Dendritic cell treated with granulocyte-macrophage colony-stimulating factor and Interleukin-4, amounts not matched to agents 40 ng/mL and 50 ng/mL, for 4 days (primary cell): ENCODE measurements around the gene MAPK9.

Experiments used
- H3K27ac Mint-ChIP-seq: one replicate; pipeline ENCODE4 v1.8.0; 2022; ENCODE audit warnings: mild to moderate bottlenecking, mixed read lengths
- H3K27me3 Mint-ChIP-seq: one replicate; pipeline ENCODE4 v1.8.0; 2022; ENCODE audit warnings: mild to moderate bottlenecking, mixed read lengths
- H3K36me3 Mint-ChIP-seq: one replicate; pipeline ENCODE4 v1.8.0; 2022; ENCODE audit warnings: low read depth, mixed read lengths
- H3K4me1 Mint-ChIP-seq: one replicate; pipeline ENCODE4 v1.8.0; 2022; ENCODE audit warnings: low read depth, mixed read lengths
- H3K4me3 Mint-ChIP-seq: one replicate; pipeline ENCODE4 v1.8.0; 2022; ENCODE audit warnings: mild to moderate bottlenecking, moderate library complexity, mixed read lengths
- H3K9me3 Mint-ChIP-seq: one replicate; pipeline ENCODE4 v1.8.0; 2022; ENCODE audit warnings: mixed read lengths
- intact Hi-C: fragments of 100-400 bp; cut with micrococcal nuclease; formaldehyde crosslinking; loops from one replicate; pipeline ENCODE4 v1.15.0; 2022

MAPK9 gene

DNA sequence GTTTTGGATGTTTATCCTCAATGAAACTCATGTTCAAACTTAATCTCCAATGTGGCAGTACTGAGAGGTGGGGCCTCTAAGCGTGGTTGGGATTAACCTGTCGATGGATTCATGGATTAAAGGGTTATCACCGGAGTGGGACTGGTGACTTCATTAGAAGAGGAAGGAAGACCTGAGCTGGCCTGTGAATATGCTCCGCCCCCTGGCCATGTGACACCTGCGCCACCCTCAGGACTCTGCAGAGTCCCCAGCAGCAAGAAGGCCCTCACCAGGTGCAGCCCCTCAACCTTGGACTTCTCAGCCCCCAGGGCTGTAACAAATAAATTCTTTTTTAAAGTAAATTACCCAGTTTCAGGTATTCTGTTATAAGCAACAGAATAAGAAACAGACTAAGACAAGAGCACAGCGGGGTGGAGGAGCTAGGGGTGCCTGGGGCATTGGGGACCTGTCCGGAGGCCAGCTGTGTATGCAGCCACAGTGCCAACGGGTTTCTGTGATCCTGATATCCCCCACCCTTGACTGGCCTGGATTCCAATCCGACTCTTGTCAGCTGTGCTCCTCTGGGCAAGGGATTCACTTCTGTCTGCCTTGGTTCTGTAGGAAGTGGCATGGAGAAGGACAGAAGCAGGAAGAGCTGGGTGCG lies 3.2 kb upstream of the MAPK9 start:
- no peak overlapping the region for H3K27ac Mint-ChIP-seq
- no peaks in the 10 kb centered on the region for H3K36me3 Mint-ChIP-seq
- intact Hi-C loops: loop anchor here (5.0 kb wide), 1 partner anchor 197 kb away; the partner anchor contains the start of gene CNOT6
- H3K9me3 Mint-ChIP-seq: no peaks in the 10 kb centered on the region
- H3K27me3 Mint-ChIP-seq: peaks cover 6% of the 10 kb centered on the region
- no peak overlapping the region for H3K4me3 Mint-ChIP-seq
- H3K4me1 Mint-ChIP-seq: peaks cover 43% of the 10 kb centered on the region

DNA sequence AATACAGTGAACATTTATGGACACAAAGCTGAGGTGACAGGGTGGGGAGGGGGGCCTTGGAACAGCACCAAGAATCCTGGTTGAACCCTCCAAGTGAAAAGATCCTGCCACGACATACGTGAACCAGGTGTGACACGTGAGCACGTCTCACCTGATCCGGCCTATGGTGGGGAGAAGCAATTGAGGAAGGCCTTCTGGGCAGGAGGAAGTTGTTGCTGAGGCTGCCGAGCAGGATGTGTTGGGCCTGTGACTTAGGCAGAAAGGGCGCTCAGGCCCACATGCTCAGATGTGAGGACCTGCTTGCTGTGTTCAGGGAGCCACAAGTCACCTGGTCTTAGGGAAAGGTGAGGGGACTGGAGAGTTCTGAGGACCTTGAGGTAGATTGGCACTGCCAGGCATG lies 2.5 kb upstream of the MAPK9 start:
- H3K4me1 Mint-ChIP-seq: peaks cover 49% of the 10 kb centered on the region
- intact Hi-C loops: loop anchor here (5.0 kb wide), 1 partner anchor 198 kb away; the partner anchor contains the start of gene CNOT6
- H3K36me3 Mint-ChIP-seq: no peaks in the 10 kb centered on the region
- peaks cover 6% of the 10 kb centered on the region for H3K27me3 Mint-ChIP-seq
- no peak overlapping the region for H3K4me3 Mint-ChIP-seq
- H3K27ac Mint-ChIP-seq: no peak overlapping the region
- no peaks in the 10 kb centered on the region for H3K9me3 Mint-ChIP-seq

DNA sequence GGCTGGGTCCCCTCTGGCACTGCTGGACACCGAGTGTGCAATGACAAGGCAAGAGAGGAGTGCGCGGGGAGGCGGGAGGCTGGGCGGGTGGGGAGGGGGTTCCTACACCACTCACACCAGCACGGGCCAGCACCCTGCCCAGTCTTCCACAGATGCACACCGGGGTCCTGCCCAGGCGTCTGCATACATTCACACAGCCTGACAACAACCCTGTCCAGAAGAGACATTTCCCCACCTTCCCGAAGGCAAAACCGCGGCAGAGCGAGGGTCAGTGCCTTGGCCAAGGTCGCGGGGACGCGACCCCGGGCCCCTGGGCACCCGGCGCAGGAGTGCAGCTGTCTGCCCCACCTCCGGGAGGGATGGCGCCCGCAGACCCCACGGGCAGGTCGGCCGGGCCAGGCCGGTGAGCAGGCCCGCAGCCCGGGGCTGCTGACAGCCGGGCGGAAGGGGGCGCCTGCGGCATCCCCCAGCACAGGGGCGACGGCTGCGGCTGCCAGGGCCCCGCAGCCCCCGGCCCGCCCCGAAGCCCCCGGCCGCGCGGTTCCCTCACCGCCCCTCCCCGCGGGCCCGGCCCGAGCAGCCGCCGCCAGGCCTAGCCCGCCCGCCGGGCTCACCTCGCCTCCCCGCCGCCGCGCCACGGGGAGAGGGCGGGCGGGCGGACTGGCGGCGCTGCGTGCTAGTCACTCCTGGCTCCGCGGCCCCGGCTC lies 496 bp downstream of the MAPK9 start:
- Mint-ChIP-seq H3K27ac (peak overlapping the region; percentile 80), H3K4me1 (peaks cover 67% of the 10 kb centered on the region)
- intact Hi-C loops: loop anchor here (5.0 kb wide), 1 partner anchor 201 kb away; the partner anchor contains the start of gene CNOT6

DNA sequence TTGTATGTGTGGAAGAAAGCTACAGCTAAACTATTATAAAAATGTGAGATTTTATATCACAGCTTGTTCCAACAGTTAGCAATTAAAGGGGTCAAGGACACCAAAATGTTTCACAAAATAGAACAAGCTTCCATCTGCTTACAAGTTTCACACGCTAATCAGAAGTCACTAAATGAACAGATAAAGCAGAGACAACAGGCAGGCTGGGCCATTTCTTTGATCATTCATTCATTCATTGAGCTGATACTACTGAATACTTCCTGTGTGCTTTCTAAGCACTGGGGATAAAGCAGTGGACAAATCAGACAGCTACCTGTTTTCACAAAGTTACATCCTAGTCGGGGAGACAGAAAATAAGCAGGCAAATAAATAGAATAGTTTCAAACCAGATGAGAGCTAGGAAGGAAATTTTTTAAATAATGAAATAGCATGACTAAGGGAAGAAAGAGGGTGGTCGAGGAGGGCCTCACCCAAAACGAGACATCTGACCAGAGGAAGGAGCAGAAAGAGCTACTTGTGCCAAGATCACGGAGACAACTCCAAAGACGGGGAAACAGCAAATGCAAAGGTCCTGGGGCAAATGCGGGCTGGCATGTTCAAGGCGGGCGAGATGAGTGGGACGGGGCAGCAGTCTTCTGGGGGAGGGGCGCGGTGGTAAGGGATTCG lies 1.2 kb downstream of the MAPK9 start:
- Mint-ChIP-seq H3K4me1 (peaks cover 64% of the 10 kb centered on the region), H3K9me3 (no peaks in the 10 kb centered on the region), H3K27ac (peak overlapping the region; percentile 78), H3K4me3 (peak overlapping the region; percentile 79), H3K27me3 (peaks cover 6% of the 10 kb centered on the region), H3K36me3 (peaks cover 8% of the 10 kb centered on the region)
- intact Hi-C loops: loop anchor here (5.0 kb wide), 1 partner anchor 202 kb away; the partner anchor contains the start of gene CNOT6

More for the DNA sequence above, 496 bp downstream of the MAPK9 start:
- H3K36me3 Mint-ChIP-seq: peaks cover 5% of the 10 kb centered on the region
- H3K9me3 Mint-ChIP-seq: no peaks in the 10 kb centered on the region
- peak overlapping the region; percentile 79 for H3K4me3 Mint-ChIP-seq
- H3K27me3 Mint-ChIP-seq: peaks cover 6% of the 10 kb centered on the region

DNA sequence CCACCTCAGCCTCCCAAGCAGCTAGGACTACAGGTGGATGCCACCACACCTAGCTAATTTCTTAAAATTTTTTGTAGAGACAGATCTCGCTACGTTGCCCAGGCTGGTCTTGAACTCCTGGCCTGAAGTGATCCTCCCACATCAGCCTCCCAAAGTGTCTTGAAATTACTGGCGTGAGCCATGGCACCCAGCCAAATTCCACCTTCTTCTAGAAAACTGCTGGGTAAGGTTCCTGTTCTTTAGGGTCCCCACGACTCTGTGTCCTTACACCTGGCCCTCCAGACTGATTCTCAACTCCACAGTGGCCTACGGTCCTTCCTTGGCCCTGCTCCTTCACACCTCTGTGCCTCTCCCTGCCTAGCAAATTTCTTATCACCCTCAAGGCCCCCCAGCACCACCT lies 1.9 kb downstream of the MAPK9 start:
- intact Hi-C loops: loop anchor here (5.0 kb wide), 1 partner anchor 202 kb away; the partner anchor contains the start of gene CNOT6
- peaks cover 14% of the 10 kb centered on the region for H3K36me3 Mint-ChIP-seq
- H3K4me1 Mint-ChIP-seq: peaks cover 67% of the 10 kb centered on the region
- H3K9me3 Mint-ChIP-seq: no peaks in the 10 kb centered on the region
- no peak overlapping the region for H3K4me3 Mint-ChIP-seq
- no peak overlapping the region for H3K27ac Mint-ChIP-seq
- H3K27me3 Mint-ChIP-seq: peaks cover 6% of the 10 kb centered on the region

DNA sequence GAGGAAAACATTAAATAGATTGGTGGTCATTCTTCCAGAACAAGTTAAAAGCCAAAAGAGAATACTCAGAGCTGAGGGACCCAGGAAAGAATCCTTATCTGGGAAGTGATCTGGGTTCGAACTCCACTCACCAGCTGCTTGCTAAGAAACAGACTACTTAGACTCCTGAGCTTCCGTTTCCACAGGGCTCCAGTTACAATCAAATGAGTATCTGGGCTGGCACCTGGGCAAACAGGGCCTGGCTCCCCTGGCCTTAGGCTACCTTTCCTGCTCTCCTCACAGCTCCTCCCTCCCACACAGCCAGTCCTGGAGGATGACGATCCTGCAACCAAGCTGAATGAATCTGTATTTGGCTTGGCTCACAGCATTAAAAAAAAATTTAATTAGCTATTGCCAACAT lies 2.5 kb downstream of the MAPK9 start:
- Mint-ChIP-seq H3K9me3 (no peaks in the 10 kb centered on the region), H3K27ac (no peak overlapping the region), H3K4me1 (peaks cover 67% of the 10 kb centered on the region), H3K27me3 (peaks cover 6% of the 10 kb centered on the region), H3K4me3 (no peak overlapping the region), H3K36me3 (peaks cover 16% of the 10 kb centered on the region)
- intact Hi-C loops: no loop called here

DNA sequence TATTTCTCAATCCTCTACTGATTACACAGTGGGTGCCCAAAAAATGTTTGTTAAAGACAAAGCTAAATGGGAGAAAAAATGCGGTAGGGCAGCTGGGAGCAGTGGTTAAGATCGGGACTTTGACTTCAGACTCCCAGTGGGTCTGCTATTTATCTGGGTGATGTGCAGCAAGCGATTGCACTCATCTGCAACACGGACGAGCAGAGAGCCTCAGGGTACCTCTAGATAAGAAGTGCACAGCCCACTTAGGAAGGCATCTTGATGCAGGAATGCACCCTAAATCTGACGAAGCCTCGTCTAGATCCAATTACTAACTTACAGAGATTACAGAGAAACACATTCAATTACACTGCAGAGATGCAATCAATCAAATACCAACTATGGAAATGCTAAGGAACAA lies 4.0 kb downstream of the MAPK9 start:
- intact Hi-C loops: no loop called here
- H3K9me3 Mint-ChIP-seq: peaks cover 6% of the 10 kb centered on the region
- no peak overlapping the region for H3K4me3 Mint-ChIP-seq
- peaks cover 6% of the 10 kb centered on the region for H3K27me3 Mint-ChIP-seq
- H3K36me3 Mint-ChIP-seq: peaks cover 31% of the 10 kb centered on the region
- peaks cover 67% of the 10 kb centered on the region for H3K4me1 Mint-ChIP-seq
- H3K27ac Mint-ChIP-seq: no peak overlapping the region

DNA sequence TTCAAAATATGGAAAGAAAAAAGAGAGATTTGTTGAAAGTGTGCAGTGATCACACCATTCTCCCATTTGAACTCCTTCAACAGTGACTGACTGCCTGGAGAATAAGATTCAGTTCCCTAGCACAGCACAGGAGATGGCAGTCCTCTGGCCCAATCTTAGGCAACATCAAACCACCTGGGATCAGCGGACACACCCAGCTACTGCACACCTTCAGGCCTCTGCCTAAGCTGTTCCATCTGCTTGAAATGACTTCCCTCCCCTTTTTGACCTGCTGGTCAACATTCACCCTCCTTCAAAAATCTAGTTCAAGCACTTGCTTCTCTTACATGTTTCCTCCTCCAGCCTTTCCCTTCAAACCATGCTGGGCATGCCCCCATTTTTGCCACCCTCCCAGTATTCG lies 4.5 kb downstream of the MAPK9 start:
- Mint-ChIP-seq H3K4me1 (peaks cover 64% of the 10 kb centered on the region), H3K27me3 (peaks cover 6% of the 10 kb centered on the region), H3K9me3 (peaks cover 10% of the 10 kb centered on the region), H3K4me3 (no peak overlapping the region), H3K27ac (no peak overlapping the region), H3K36me3 (peaks cover 36% of the 10 kb centered on the region)
- intact Hi-C loops: no loop called here

DNA sequence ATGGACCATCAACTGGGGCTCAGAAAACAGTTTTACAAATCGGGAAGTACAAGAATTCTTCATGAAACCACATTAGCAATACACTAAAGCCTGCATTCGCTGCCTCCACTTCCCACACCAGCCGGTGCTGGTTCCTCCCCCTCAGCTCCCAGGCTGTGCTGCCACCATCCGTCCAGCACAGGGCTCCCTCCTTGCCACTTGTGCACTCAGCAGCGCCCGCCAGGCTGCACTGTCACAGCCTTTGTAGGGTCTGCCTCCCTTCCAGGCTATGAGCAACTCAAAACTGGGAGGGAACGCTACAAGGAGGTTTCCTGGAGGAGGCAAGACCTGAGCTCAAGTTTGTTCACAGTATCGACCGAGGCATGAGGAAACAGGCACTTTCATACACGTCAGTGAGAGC lies 7.7 kb downstream of the MAPK9 start:
- intact Hi-C loops: no loop called here
- Mint-ChIP-seq H3K27ac (peak overlapping the region; percentile 60), H3K4me3 (peak overlapping the region; percentile 4), H3K27me3 (no peaks in the 10 kb centered on the region), H3K9me3 (peaks cover 30% of the 10 kb centered on the region), H3K36me3 (peaks cover 67% of the 10 kb centered on the region), H3K4me1 (peaks cover 44% of the 10 kb centered on the region)

DNA sequence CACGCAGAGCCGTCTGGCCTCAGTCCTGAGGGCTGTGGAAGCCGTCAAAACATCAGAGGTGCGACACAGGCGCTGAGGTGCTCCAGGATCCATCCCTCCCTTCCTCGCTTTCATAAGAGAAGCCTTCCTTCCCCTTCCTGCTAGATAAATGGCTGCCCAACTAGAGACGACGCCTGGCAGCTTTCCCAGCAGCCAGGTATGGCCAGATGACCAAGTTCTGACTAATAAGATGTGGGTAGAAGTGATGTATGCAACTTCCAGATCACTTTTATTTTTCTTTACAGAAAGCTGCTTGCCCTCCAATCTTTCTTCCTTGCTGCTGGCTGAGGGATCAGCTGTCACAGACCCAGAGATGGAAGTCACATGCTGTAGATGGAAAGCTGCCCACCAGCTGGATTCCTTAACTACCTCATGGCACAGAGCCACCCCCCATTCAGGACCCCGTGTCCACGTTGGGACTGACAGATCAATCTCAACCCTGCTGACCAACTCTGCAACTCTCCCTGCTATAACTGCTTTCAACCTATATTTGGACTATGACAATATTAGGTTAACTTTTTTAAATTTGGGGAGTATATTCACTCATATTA lies 8.8 kb downstream of the MAPK9 start:
- H3K36me3 Mint-ChIP-seq: peaks cover 78% of the 10 kb centered on the region
- intact Hi-C loops: no loop called here
- no peak overlapping the region for H3K4me3 Mint-ChIP-seq
- no peak overlapping the region for H3K27ac Mint-ChIP-seq
- H3K27me3 Mint-ChIP-seq: no peaks in the 10 kb centered on the region
- H3K4me1 Mint-ChIP-seq: peaks cover 42% of the 10 kb centered on the region
- H3K9me3 Mint-ChIP-seq: peaks cover 39% of the 10 kb centered on the region

DNA sequence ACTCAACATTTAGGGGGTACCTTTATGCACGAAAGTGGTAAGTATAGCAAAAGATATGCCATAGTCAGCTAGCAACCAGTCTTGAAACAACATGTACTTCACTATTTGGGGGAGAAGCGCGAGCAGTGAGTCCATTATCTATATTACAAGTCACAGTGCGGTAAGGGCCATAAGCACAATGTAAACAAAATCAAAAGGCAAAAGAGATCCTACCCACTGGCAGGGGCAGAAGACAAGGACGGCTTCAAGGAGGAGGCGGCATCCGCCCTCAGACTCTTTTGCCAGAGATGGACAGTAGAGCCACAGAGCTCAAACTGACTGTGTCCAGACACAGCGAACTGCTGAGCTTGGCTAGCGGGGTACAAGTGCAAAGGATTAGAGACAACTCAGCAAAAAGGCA lies 9.6 kb downstream of the MAPK9 start:
- Mint-ChIP-seq H3K4me3 (no peak overlapping the region), H3K36me3 (peaks cover 86% of the 10 kb centered on the region), H3K27ac (no peak overlapping the region), H3K27me3 (no peaks in the 10 kb centered on the region), H3K4me1 (peaks cover 33% of the 10 kb centered on the region), H3K9me3 (peaks cover 44% of the 10 kb centered on the region)
- intact Hi-C loops: no loop called here

DNA sequence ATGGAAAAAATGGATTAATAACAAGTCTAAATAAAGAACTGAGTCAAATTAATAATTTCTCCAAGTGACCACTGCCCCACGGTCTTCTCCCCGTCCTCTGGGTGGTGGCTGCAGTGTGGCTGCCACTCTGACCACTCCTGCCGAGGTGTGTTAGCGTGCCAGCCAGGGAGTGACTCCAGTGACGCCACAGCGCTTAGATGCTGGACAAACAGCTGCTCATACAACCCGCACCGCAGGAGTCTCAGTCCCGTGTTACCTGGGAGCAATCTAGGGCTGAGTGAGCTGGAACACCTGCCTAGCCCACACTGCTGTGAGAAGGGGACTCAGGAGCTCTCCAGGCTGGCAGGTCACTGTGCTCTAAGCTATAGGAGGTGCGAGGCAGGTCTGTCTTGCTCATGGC lies 10.2 kb downstream of the MAPK9 start:
- peaks cover 30% of the 10 kb centered on the region for H3K4me1 Mint-ChIP-seq
- no peaks in the 10 kb centered on the region for H3K27me3 Mint-ChIP-seq
- H3K27ac Mint-ChIP-seq: no peak overlapping the region
- no peak overlapping the region for H3K4me3 Mint-ChIP-seq
- H3K9me3 Mint-ChIP-seq: peaks cover 49% of the 10 kb centered on the region
- intact Hi-C loops: no loop called here
- H3K36me3 Mint-ChIP-seq: peaks cover 90% of the 10 kb centered on the region

DNA sequence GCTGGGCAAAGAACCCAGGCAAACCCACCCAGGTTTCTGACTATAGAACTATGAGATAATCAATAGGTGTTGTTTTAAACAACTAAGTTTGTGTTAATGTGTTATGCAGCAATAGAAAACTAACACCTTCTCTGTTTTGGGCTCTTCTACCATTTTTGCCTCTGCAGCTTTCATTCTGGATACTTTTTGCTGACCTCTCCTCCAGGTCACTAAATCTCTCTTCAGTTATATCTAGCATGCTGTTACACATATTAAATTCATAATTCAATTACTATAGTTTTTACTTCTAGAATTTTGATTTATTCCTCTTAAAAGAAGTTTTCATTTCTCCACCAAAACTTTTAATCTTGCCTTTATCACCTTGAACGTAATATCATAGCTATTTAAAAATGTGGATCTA lies 17.2 kb downstream of the MAPK9 start:
- Mint-ChIP-seq H3K9me3 (peaks cover 80% of the 10 kb centered on the region), H3K27me3 (no peaks in the 10 kb centered on the region), H3K36me3 (peaks cover 86% of the 10 kb centered on the region), H3K4me1 (peaks cover 15% of the 10 kb centered on the region), H3K27ac (no peak overlapping the region), H3K4me3 (no peak overlapping the region)
- intact Hi-C loops: no loop called here

DNA sequence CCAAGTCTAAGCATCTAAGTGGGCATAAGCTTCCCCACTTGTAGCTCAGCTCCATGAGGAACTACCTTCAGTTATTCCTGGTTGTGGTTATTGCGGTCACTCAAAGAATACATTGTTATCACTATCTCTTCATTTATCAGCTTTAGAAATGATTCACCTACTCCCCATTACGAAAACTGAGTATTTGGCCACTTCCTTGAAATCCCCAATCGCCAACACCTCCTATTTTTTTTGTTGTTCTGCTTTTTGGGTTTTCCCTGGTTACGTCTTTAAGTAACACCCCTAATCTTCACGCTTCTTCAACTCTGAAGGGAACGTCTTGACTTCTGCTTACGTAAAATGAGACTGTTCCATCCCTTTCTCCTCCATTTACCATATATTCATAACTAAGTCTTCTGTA lies 20.7 kb downstream of the MAPK9 start:
- Mint-ChIP-seq H3K4me1 (peaks cover 15% of the 10 kb centered on the region), H3K36me3 (peaks cover 84% of the 10 kb centered on the region), H3K27me3 (no peaks in the 10 kb centered on the region), H3K4me3 (no peak overlapping the region), H3K27ac (no peak overlapping the region), H3K9me3 (peaks cover 63% of the 10 kb centered on the region)
- intact Hi-C loops: no loop called here
